ENCODE data around the gene TBX20.
"Not testable (repeated sequence)": the region's sequence is repeated elsewhere in the genome, so short reads cannot be mapped to it uniquely, and the experiment has no call there.

The TBX20 gene

DNA sequence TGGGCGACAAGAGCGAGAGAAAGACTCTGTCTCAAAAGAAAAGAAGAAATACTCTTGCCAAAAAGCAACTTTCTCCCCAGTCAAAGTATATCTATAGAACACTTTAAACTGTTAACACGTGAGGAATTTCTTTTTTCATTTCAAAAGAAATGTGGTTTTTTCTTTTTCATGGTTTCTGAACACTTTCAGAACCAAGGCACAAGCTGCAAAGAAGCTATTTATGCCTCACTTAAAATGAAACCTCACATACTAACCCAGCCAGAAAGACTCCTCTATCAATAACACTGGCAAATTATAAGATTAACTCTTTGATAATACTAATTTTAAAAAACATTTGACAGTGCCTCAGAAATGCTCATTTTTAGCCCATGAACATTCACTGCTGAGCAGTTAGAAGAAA, 20.9 kb downstream of the TBX20 start:
- no peak for DNase-seq (ENCODE audit: low read depth)
- no peak for TF ChIP-seq POLR2A (IDR thresholded peaks at IDR 0.05; ENCODE audit: extremely low read depth, insufficient read length)
- TF ChIP-seq MYC (IDR thresholded peaks at IDR 0.05; ENCODE audit: low read depth, low read length) = no peak
- TF ChIP-seq, protein P1, sequence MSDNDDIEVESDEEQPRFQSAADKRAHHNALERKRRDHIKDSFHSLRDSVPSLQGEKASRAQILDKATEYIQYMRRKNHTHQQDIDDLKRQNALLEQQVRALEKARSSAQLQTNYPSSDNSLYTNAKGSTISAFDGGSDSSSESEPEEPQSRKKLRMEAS (IDR thresholded peaks at IDR 0.05; ENCODE audit: low read depth, low read length) = no peak
- TF ChIP-seq, protein P2, sequence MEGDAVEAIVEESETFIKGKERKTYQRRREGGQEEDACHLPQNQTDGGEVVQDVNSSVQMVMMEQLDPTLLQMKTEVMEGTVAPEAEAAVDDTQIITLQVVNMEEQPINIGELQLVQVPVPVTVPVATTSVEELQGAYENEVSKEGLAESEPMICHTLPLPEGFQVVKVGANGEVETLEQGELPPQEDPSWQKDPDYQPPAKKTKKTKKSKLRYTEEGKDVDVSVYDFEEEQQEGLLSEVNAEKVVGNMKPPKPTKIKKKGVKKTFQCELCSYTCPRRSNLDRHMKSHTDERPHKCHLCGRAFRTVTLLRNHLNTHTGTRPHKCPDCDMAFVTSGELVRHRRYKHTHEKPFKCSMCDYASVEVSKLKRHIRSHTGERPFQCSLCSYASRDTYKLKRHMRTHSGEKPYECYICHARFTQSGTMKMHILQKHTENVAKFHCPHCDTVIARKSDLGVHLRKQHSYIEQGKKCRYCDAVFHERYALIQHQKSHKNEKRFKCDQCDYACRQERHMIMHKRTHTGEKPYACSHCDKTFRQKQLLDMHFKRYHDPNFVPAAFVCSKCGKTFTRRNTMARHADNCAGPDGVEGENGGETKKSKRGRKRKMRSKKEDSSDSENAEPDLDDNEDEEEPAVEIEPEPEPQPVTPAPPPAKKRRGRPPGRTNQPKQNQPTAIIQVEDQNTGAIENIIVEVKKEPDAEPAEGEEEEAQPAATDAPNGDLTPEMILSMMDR (IDR thresholded peaks at IDR 0.05; ENCODE audit: low read depth, low read length) = no peak
- H3K4me3 ChIP-seq (ENCODE audit: low read depth, low read length) = no peak overlapping the region

DNA sequence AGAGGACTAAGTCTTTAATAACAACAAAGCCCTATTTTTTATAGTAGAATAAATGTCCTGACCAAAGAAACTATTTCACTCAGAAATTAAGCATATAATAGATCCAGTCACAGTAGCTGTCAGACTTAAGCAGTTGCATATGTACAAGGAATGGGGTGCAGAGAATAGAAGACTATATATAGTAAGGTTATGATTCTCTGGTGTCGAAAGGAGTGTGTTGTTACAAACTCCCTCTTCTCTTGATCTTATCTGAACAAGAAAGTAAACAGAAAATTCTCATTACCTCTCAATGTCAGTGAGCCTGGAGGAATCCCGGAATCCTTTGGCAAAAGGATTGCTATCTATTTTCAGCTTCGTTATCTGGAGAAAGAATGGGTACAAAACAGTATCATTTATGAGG, 22.7 kb downstream of the TBX20 start:
- not testable (repeated sequence) for DNase-seq (ENCODE audit: low read depth); H3K4me3 ChIP-seq (ENCODE audit: low read depth, low read length)

DNA sequence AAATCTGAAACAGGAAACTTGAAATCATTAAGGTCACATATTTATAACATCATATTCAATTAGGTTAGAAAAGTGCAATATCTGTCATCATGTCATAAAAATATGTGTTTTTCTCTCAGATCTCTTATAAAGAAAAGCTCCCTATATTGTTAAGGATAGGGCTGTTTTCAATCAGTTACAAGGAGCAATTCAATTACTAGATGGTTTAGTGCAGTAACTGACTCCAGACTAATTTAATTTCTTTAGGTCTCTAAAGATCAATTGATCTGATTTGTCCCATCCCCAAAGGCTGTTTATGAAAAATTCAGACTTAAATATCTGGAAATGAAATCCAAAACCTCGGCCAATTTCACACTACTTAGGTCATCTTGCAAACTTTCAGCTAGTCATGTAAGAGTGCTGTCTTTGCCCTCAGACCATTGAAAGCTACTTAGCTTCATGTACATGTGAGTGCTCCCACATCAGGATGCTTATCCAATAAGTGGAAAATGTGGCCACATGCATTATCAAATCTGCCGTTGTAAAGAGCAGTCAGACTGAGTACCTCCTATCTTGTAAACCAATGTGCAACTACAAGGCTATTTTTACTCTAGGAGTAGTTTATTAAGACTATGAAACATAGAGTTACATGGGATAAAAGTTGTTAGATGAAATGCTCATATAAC, 24.7 kb downstream of the TBX20 start:
- H3K4me3 ChIP-seq (ENCODE audit: low read depth, low read length); DNase-seq (ENCODE audit: low read depth): not testable (repeated sequence)

DNA sequence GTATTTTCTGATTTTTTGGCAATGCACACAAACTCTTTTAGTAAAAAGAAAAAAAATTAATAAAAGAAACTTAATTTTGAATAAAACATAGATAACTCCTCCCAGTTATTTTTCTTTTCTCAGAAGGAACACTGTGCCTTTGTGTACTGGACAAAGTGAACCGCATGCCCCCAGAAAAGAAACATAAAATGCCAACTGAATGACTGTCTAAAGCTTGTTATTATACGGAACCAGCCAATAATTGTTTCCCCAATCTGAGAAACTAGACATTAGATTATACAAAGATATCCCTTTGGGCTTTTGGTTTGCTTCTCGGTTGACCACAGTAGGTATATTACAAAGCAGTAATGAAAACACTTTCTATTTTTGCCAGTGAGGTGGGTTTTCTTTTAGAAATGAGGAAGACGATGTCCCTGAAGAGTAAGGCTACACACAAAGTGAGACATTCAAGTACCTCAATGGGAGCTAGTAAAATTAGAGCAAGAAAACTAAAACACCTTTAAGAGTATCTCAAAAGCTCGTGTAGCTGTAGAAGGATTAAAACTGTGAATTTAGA, 25.3 kb downstream of the TBX20 start:
- DNase-seq (ENCODE audit: low read depth); H3K4me3 ChIP-seq (ENCODE audit: low read depth, low read length): not testable (repeated sequence)

DNA sequence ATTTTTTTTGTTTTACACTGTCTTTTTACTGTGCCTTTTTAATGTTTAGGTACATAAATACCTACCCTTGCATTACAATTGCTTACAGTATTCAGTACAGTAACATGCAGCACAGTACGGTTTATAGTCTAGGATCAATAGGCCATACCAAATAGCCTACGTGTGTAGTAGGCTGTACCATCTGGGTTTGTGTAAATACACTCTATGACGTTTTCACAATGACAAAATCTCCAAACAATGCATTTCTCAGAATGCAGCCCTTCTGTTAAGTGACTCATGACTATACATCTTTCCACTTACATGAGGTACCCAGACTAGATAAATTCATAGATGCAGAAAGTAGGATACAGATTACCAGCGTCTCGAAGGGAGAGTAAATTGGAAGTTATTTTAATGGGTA, 26.5 kb downstream of the TBX20 start:
- DNase-seq (ENCODE audit: low read depth); H3K4me3 ChIP-seq (ENCODE audit: low read depth, low read length): not testable (repeated sequence)

DNA sequence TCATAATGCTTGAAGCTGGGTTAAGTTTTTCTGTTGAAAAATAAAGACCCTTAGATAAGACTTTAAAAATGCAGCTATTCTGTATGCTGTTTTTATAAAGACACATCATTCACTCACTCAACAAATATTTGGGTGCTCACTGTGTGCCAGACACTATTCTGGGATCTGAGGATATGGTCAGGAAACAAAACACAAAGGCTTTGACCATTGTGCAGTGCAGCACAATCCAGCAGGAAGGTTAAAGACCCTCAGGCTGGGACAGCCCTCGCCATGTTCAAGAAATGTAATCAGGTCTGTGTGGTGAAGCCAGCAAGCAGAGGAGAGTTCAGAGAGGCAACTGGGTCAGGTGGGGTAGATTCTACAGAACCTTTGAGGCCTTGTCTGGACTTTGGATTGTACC, 31.5 kb downstream of the TBX20 start:
- H3K4me3 ChIP-seq (ENCODE audit: low read depth, low read length); DNase-seq (ENCODE audit: low read depth): not testable (repeated sequence)

DNA sequence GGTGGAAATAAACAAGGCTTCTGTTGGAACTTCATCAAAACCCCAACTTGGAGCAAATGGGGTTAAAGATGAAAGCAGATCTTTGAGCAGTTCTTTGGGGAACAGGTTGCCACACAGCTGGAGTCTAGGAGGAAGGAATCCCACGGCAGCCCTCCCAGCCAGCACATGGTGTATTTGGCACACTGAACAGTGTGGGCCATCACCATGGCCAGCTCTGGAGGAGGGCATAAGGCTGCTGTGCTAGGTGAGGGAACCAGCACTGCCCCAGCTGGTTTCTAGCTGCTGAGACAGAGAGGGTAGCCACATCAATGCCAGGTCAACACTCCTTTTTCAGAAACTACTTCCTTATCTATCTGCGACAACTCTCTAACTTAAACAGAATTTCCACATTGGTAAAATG, 33.7 kb downstream of the TBX20 start:
- not testable (repeated sequence) for H3K4me3 ChIP-seq (ENCODE audit: low read depth, low read length); DNase-seq (ENCODE audit: low read depth)

DNA sequence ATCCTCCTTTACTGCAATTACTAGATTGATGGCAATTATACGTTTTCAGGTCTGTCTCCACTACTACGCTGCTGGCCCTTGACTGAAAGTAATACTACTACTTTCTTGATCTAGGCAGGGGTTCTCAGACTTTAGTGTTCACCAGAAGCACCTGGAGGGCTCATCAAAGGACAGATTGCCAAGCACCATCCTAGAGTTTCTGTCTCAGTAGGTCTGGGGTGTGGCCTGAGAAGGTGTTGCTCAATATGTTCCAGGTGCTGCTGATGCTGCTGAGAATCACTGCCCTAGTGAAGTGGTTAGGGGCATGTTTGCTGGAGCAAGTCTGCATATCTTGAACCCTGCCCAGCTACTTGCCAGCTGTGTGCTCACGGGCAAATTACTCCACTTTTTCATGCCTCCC, 37.9 kb downstream of the TBX20 start:
- DNase-seq (ENCODE audit: low read depth) = not testable (repeated sequence)

DNA sequence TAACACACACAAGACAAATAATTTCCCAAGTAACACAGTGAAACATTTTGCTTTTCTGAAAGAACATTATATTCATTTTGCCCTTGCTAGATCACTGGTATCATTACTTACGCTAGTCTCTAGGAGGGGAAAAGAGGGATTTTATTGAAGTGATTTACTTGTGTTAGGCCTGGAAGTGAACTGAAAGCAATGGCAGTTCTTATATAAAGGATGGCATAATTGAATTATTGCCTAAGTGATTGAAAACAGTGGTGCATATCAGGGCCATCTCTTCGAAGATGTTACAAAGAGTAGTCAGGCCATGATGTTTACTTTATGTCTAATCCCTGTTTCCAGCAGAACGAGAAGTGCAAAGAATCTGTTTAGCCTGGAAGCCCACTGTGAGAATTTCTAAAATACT, 38.8 kb downstream of the TBX20 start:
- DNase-seq (ENCODE audit: low read depth); H3K4me3 ChIP-seq (ENCODE audit: low read depth, low read length): not testable (repeated sequence)

More for the DNA sequence above, 37.9 kb downstream of the TBX20 start:
- not testable (repeated sequence) for H3K4me3 ChIP-seq (ENCODE audit: low read depth, low read length)

DNA sequence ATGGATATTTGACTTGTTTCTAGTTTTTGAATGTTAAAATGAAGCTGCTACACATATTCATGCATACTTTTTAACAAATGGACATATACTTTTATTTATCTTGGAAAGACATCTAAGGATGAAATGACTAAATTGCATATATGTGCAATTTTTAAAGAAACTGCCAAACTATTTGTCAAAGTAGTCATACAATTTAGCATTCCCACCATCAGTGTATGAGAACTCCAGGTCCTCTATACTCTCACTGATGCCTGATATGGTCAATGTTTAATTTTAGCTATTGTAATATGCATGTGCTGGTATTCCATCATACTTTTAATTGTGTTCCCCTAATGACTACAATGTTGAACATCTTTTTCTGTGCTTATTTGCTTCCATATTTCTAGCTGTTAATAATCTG, 47.0 kb downstream of the TBX20 start:
- not testable (repeated sequence) for DNase-seq (ENCODE audit: low read depth); H3K4me3 ChIP-seq (ENCODE audit: low read depth, low read length)

DNA sequence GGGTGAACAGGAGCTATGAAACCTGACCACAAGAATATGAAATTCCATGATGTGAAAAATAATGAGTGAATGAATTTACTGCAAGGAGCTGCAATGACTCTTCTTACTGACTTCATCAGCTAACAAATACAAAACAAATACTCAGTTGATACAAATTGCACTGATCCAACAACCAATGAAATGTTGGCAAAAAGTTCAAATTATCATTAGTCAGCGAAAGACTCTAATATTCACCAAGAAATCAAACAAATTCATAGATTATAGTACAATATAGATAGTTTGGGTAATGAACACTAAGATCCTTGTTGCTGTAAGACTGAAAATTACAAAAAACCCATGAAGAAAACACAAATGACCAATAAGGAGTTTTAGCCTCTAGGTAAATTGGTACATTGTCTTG, 49.0 kb downstream of the TBX20 start:
- not testable (repeated sequence) for DNase-seq (ENCODE audit: low read depth); H3K4me3 ChIP-seq (ENCODE audit: low read depth, low read length)

DNA sequence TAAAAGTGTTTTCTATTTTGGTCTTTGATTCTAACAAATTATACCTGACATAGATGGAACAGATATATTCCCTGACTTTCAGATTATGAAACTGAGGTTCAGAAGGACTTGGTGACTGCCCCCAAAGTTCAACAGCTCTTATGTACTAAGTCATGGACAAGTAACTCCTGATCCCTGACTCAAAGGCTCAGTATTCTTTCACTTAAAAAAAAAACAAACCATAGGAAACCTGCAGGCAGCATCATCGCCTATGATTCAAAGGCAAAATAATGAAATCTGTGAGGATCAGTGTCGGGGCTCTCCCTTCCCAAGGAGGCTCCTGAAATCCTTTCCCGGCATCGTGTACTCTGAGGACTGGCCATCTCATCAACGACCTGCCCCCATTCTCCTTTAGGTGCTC, 49.9 kb downstream of the TBX20 start:
- DNase-seq (ENCODE audit: low read depth); H3K4me3 ChIP-seq (ENCODE audit: low read depth, low read length): not testable (repeated sequence)

DNA sequence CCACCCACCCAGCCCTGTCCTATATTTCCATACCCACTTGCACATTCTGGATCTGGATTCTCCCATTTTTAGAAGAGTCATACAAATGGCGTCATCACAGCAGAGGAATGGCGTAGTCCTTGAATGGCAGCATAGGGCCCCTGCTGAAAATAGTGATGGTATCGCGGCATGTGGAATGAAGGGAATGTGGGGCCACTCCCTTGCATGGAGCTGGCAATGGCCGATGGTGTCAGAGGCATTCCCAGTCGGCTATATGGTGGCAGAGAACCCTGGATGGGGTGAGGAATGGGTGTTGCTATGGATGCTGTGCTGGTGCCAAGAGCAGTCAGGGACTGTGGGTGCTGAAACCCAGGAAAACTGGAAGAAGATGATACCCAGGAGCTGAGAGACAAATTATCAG, 51.5 kb downstream of the TBX20 start:
- H3K4me3 ChIP-seq (ENCODE audit: low read depth, low read length); DNase-seq (ENCODE audit: low read depth): not testable (repeated sequence)

DNA sequence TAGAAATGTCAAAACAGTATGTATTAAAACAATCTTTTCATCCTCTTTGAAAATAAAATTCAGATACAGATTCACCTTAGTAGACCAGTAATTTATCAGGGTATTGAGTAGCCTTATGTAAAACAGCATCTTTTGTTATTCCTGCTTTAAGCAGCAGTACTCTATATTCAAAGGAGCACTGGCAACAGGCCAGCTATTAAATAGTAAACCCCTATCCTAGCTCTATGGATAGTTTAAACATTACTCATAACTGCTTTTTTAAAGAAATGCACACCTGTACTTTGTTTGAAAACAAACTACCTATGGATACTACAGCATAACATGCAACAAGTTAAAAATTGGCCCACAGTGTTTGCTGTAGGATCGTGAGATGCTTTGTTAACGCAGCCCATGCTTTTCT, 53.7 kb downstream of the TBX20 start:
- DNase-seq (ENCODE audit: low read depth); H3K4me3 ChIP-seq (ENCODE audit: low read depth, low read length): not testable (repeated sequence)

DNA sequence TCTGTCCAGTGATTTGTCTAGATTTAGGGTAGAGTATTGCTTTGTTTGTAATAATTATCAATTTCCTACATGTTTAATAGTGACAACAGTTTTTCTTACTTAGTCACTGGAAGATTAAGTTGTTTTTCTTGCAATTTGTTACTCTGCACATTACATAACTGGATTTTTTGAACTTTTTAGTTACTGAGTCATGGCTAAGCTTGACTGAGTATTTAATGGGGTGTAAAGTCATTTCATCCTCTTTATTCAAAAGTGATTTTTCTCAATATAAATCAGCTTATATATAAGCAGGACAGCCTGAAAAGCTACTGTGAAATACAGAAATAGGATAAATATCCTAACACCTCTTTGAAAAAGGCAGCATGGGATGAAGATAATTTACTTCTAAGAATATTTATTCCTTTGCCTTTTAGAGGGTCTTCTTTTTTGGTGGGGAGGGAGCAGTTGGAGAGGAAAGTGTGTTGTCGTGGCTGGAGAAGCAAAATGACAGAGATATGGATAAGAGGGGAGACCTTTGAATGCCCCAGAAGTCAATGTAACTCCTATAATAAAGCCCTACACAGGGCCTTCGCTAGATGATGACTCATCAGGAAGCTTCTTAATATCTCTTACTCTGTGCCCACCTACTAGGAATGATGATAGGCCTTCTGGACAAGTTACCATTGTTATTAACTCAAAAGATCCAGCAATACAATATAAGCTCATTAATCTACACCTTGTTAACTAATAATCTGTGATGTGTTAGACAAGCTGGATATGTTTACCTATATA, 55.3 kb downstream of the TBX20 start:
- not testable (repeated sequence) for H3K4me3 ChIP-seq (ENCODE audit: low read depth, low read length); DNase-seq (ENCODE audit: low read depth)

DNA sequence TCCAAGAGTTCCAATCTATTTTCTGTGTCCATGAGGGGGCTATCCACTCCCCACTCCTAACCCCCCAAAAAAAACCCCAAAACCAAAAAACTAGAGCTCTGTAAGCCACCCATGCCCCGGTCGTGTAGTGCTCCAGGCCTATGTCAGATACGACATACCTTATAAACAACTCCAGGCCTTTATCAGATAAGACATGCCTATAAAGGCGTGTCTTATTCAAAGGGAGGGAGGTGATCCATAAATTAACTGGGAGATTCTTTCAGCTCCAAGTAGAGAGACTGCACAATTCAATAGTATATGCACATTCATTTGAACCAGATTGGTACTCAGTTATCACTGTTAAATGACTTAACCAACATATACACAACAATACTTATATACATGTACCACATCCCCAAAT, 62.3 kb downstream of the TBX20 start:
- H3K4me3 ChIP-seq (ENCODE audit: low read depth, low read length); DNase-seq (ENCODE audit: low read depth): not testable (repeated sequence)

DNA sequence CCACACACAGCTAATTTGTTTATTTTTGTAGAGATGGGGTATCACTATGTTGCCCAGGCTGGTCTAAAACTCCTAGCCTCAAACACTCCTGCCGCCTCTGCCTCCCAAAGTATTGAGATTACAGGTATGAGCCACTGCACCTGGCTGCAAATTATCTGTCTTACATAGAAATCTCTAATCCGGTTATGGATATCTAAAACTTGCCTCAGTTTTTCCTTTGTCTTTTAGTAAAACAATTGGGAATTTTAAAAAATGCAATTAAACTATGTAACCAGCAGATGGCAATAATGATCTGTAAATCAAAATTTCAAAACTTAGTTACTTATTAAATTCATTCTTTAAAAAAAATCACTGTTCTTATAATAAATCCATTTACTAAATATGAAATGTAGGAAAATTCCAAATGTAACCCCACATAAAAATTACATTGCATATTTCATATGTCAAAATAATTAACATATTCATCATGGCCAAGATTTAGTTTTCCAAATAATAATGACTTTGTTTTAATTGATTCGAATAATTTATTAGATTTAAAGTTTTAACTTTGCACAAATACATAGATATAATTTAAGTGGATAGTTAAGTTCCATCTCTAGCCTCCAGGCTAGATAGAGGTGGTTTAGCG, 63.6 kb downstream of the TBX20 start:
- H3K4me3 ChIP-seq (ENCODE audit: low read depth, low read length); DNase-seq (ENCODE audit: low read depth): not testable (repeated sequence)

Data from NB4 (cell line).